Esophagus muscularis mucosa (tissue), 4 donors: ENCODE measurements around the gene DMRT1.

Experiments
- EP300 ChIP-seq: sonication (generic); formaldehyde crosslinking; IDR thresholded peaks from one replicate; pipeline ENCODE4 v1.6.1; 2017; ENCODE audit warnings: antibody characterized with exemption
- POLR2AphosphoS5 ChIP-seq, 2 donors: sonication (generic); formaldehyde crosslinking; IDR thresholded peaks; one replicate each; pipeline ENCODE4 v1.6.1; 2017; ENCODE audit warnings: antibody characterized with exemption in 2 of 2
- TF ChIP-seq, protein P1 (sequence below), 3 experiments: fragments of 200-600 bp in 2 of 3; fragments of 450-650 bp in 1 of 3; sonication (generic) in 2 of 3; IDR thresholded peaks; one replicate each; pipeline ENCODE4 v1.5.1; 2017 to 2019; ENCODE audit warnings: antibody characterized with exemption in 3 of 3, mild to moderate bottlenecking in 2 of 3, moderate library complexity in 1 of 3

- TF ChIP-seq, protein P1, sequence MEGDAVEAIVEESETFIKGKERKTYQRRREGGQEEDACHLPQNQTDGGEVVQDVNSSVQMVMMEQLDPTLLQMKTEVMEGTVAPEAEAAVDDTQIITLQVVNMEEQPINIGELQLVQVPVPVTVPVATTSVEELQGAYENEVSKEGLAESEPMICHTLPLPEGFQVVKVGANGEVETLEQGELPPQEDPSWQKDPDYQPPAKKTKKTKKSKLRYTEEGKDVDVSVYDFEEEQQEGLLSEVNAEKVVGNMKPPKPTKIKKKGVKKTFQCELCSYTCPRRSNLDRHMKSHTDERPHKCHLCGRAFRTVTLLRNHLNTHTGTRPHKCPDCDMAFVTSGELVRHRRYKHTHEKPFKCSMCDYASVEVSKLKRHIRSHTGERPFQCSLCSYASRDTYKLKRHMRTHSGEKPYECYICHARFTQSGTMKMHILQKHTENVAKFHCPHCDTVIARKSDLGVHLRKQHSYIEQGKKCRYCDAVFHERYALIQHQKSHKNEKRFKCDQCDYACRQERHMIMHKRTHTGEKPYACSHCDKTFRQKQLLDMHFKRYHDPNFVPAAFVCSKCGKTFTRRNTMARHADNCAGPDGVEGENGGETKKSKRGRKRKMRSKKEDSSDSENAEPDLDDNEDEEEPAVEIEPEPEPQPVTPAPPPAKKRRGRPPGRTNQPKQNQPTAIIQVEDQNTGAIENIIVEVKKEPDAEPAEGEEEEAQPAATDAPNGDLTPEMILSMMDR (IDR thresholded peaks at IDR 0.05), result no peak
- TF ChIP-seq EP300 (no peak), POLR2AphosphoS5 (IDR thresholded peaks at IDR 0.05) (no peak)
Measured at GRCh38 chr9:928363-929042, 87.0 kb downstream of the DMRT1 start.
